Activated T-helper 17 cell treated with anti-CD3 and anti-CD28 coated beads, Interleukin-2, amount 50 U/mL, for 72 hours (primary cell): ENCODE results near the gene TAAR5. TPM values are rescaled to one million over a fixed set of nuclear protein-coding genes. Genes with fewer than 3 reads are reported as not detected.
"Not testable (repeated sequence)": the region's sequence is repeated elsewhere in the genome, so short reads cannot be mapped to it uniquely, and the experiment has no call there.

ENCODE experiments used
- ATAC-seq: fragments of 150-1000 bp; cut with Tn5 transposase; replicated peaks from 2 replicates; pipeline ENCODE4 v1.10.0; 2021; ENCODE audit warnings: mild to moderate bottlenecking, moderate library complexity
- H3K27ac Mint-ChIP-seq: one replicate; pipeline ENCODE4 v1.8.0; 2022; ENCODE audit warnings: mixed read lengths
- H3K27me3 Mint-ChIP-seq: one replicate; pipeline ENCODE4 v1.8.0; 2022; ENCODE audit warnings: mixed read lengths
- H3K36me3 Mint-ChIP-seq: one replicate; pipeline ENCODE4 v1.8.0; 2022; ENCODE audit warnings: low read depth, mild to moderate bottlenecking, mixed read lengths
- H3K4me1 Mint-ChIP-seq: one replicate; pipeline ENCODE4 v1.8.0; 2022; ENCODE audit warnings: mixed read lengths
- H3K4me3 Mint-ChIP-seq: one replicate; pipeline ENCODE4 v1.8.0; 2022; ENCODE audit warnings: mild to moderate bottlenecking, mixed read lengths
- H3K9me3 Mint-ChIP-seq: one replicate; pipeline ENCODE4 v1.8.0; 2022; ENCODE audit warnings: mixed read lengths
- total RNA-seq, 2 donors: library from RNA; stranded (reverse); gene quantifications; one replicate each; pipeline ENCODE4 v1.2.3, GENCODE V29; 2022

TAAR5 gene
- total RNA-seq, result not detected

DNA sequence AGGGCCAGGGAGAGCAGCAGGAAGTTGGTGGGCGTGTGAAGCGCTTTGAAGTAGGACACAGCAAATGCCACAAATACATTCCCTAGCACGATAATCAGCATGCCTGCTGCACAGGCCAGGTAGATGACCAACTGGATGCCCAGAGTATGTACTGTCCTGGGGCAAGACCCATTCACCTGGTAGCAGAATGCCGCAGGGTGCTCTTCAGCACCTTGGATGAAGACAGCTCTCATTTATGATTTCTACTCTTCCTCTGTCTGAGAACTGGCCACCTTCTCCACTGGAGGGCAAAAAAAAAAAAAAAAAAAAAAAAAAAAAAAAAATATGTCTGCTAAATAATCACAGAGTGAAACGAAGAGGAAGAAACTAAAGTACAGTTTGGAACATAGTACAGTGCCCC, at the start of gene TAAR5:
TSS of gene TAAR5 (minus strand) at position 288 of the 400 bp plus-strand sequence. CDS start at position 233, 55 bp downstream.
- no peak for ATAC-seq
- H3K4me3 Mint-ChIP-seq, result no peak within 1 kb of the TSS
- H3K27ac Mint-ChIP-seq, result no peak within 1 kb of the TSS
- H3K9me3 Mint-ChIP-seq, result no peaks in the 10 kb centered on the region
- H3K4me1 Mint-ChIP-seq, result no peaks in the 10 kb centered on the region
- H3K36me3 Mint-ChIP-seq, result no peaks in the 10 kb centered on the region
- peaks cover 30% of the 10 kb centered on the region for H3K27me3 Mint-ChIP-seq

GRCh38 chr6:132637135-132637534, 47.6 kb upstream of the TAAR5 start:
- not testable (repeated sequence) for H3K9me3 Mint-ChIP-seq, H3K27ac Mint-ChIP-seq, H3K4me1 Mint-ChIP-seq, H3K36me3 Mint-ChIP-seq, ATAC-seq, H3K4me3 Mint-ChIP-seq
- H3K27me3 Mint-ChIP-seq, result peaks cover 40% of the 10 kb centered on the region

GRCh38 chr6:132635906-132636305, 46.4 kb upstream of the TAAR5 start:
- H3K27ac Mint-ChIP-seq, H3K9me3 Mint-ChIP-seq, H3K4me3 Mint-ChIP-seq, H3K36me3 Mint-ChIP-seq, H3K4me1 Mint-ChIP-seq, ATAC-seq: not testable (repeated sequence)
- H3K27me3 Mint-ChIP-seq, result peaks cover 44% of the 10 kb centered on the region

DNA sequence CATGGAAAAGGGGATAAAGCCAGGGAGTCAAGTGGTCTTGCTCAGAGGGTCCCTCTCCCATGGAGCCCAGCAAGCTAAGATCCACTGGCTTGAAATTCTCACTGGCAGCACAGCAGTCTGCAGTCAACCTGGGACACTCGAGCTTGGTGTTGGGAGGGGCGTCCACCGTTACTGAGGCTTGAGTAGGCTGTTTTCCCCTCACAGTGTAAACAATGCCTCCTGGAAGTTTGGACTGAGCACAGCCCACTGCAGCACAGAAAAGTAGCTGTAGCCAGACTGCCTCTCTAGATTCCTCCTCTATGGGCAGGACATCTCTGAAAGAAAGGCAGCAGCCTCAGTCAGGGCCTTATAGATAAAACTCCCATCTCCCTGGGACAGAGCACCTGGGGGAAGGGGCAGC, 45.7 kb upstream of the TAAR5 start:
- peaks cover 48% of the 10 kb centered on the region for H3K27me3 Mint-ChIP-seq
- H3K36me3 Mint-ChIP-seq, ATAC-seq, H3K4me3 Mint-ChIP-seq, H3K27ac Mint-ChIP-seq, H3K9me3 Mint-ChIP-seq, H3K4me1 Mint-ChIP-seq: not testable (repeated sequence)

GRCh38 chr6:132634796-132635195, 45.3 kb upstream of the TAAR5 start:
- Mint-ChIP-seq H3K36me3 (no peaks in the 10 kb centered on the region), H3K9me3 (no peaks in the 10 kb centered on the region), H3K27me3 (peaks cover 48% of the 10 kb centered on the region), H3K4me3 (no peak overlapping the region), H3K27ac (no peak overlapping the region), H3K4me1 (no peaks in the 10 kb centered on the region)
- ATAC-seq, result no peak

DNA sequence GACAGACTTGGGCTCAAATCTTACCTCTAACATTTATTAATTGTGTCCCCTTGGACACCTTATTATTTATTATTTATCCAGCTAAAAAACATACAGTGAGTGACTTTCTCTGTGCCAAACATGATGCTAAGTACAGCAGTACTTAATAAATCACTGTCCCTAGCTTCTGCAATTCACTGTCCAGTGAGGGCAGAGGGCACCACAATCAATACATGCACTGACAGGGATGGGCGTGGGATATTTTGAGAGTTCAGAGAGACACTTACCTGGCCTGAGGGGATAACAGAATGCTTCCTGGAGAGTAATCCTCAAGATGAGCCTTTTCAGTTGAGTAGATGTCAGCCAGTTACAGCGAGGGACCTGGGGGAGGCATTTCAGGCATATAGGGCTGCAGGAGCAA, 43.8 kb upstream of the TAAR5 start:
- no peak overlapping the region for H3K27ac Mint-ChIP-seq
- H3K4me1 Mint-ChIP-seq, result no peaks in the 10 kb centered on the region

DNA sequence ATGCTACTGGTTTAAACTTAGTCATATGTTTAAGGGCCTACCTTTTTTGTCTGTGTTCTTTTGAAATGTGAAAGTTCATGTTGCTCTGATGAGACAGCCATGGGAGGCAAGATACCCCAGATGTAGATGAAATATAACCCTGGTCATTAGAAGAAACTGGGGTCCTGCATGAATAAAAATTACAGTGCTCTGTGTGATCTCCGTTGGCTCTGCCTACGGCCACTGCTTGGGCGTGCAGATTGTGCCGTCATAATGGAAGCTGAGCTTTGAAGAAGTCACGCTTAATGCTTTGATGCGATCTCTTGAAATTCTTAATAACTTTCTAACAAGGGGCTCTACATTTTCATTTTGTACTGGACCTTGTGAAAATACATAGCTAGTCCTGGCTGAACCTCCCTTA, 34.6 kb upstream of the TAAR5 start, which contains the start of gene TAAR2:
TSS of gene TAAR2 (minus strand) at position 101 of the 400 bp plus-strand sequence. CDS start at position 101, 0 bp downstream.
- peaks cover 19% of the 10 kb centered on the region for H3K27me3 Mint-ChIP-seq
- ATAC-seq, result no peak
- H3K36me3 Mint-ChIP-seq, result no peaks in the 10 kb centered on the region
- no peak within 1 kb of the TSS for H3K4me3 Mint-ChIP-seq
- no peak within 1 kb of the TSS for H3K27ac Mint-ChIP-seq
- no peaks in the 10 kb centered on the region for H3K4me1 Mint-ChIP-seq
- H3K9me3 Mint-ChIP-seq, result no peaks in the 10 kb centered on the region

More for the DNA sequence above, 43.8 kb upstream of the TAAR5 start:
- ATAC-seq, result no peak
- Mint-ChIP-seq H3K36me3 (no peaks in the 10 kb centered on the region), H3K27me3 (peaks cover 48% of the 10 kb centered on the region), H3K4me3 (no peak overlapping the region), H3K9me3 (peaks cover 5% of the 10 kb centered on the region)

DNA sequence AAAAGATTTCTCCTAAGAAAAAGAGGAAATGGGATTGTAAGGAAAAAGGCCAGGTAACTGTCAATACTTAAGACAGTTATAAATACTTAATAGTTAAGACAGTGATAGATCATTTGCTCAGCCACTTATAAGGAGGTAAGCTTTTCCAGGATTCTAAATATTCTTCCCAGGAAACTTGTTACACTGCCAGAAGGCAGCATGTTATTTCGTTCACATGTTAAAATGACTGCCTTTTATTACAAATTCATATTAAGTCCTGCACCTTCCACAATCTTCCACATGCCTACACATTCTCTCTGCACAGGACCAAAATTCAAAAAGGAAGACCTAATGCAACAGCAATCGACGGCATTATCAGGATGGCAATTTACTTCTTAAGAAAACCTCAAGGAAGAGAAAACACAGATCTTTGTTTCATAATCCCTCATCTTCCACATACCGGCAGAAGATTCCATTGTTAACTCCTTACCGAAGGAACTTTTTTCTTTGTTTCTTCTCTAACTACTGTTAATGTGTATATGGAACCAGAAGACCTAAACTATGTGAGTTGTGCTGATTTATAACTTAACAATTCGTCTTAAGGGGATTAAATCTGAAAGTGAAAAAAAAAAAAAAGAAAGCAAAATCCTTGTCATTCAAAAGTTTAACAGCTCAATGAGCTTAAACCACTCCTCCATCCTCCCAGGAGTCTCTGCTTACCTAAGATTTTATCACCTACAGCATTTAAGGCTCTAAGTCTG, 33.7 kb upstream of the TAAR5 start:
- H3K27ac Mint-ChIP-seq, result no peak overlapping the region
- ATAC-seq, result no peak
- H3K9me3 Mint-ChIP-seq, result no peaks in the 10 kb centered on the region
- no peaks in the 10 kb centered on the region for H3K36me3 Mint-ChIP-seq
- peaks cover 18% of the 10 kb centered on the region for H3K27me3 Mint-ChIP-seq
- H3K4me3 Mint-ChIP-seq, result no peak overlapping the region
- no peaks in the 10 kb centered on the region for H3K4me1 Mint-ChIP-seq

GRCh38 chr6:132616677-132617076, 27.1 kb upstream of the TAAR5 start:
- no peak overlapping the region for H3K27ac Mint-ChIP-seq
- ATAC-seq, result no peak
- peaks cover 6% of the 10 kb centered on the region for H3K4me1 Mint-ChIP-seq

DNA sequence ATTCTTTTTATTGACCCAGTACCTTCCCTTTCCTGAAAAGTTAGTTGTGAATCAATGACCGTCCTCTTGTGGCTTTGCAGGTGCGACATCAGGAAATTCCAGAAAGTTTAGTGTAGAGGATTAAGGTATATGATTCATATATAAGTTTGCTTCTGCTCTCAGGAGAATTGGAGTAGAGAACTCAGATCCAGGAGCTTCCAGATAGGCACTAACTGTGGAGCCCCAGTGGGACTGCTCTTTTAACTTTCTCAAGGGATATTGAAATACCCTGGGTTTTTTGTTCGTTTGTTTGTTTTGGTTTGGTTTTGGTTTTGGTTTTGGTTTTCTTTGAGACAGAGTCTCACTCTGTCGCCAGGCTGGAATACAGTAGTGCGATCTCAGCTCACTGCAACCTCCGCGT, 25.0 kb upstream of the TAAR5 start:
- Mint-ChIP-seq H3K27me3 (peaks cover 6% of the 10 kb centered on the region), H3K4me3 (peak overlapping the region; percentile 53), H3K27ac (no peak overlapping the region), H3K9me3 (no peaks in the 10 kb centered on the region), H3K36me3 (no peaks in the 10 kb centered on the region), H3K4me1 (peaks cover 6% of the 10 kb centered on the region)
- no peak for ATAC-seq

More at GRCh38 chr6:132616677-132617076, 27.1 kb upstream of the TAAR5 start:
- Mint-ChIP-seq H3K4me3 (no peak overlapping the region), H3K27me3 (peaks cover 9% of the 10 kb centered on the region), H3K36me3 (no peaks in the 10 kb centered on the region), H3K9me3 (no peaks in the 10 kb centered on the region)

DNA sequence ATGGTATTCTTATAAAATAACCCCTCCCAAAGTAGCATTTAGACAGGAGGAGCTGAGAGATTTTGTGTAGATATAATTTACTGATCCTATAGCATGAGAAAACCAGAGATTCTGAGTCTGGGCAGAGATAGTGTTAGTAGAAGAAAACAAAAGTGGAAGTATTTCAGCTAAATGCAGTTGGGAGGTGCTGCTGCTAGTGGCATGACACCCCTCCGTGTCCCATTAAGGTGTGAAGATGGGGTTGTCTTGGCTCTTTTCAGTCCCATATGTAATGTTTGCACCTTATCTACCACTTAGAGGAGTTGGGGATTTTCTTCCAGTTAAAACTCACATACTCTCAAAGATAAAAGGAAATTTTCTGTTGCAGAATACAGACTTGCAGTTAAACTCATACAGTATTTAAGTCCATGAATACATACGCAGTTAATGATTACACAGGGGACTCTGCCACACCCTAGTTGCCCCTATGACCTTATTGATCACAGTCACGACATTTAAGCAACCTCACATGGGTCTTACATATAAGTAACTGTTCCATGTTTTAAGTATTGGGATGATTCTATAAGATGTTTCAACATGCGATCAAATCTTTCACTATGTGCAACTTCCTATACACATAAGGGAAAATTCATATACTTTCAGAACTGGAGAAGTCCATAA, 23.0 kb upstream of the TAAR5 start:
- no peaks in the 10 kb centered on the region for H3K9me3 Mint-ChIP-seq
- H3K4me3 Mint-ChIP-seq, result no peak overlapping the region
- H3K36me3 Mint-ChIP-seq, result no peaks in the 10 kb centered on the region
- H3K27ac Mint-ChIP-seq, result no peak overlapping the region
- ATAC-seq, result no peak
- peaks cover 4% of the 10 kb centered on the region for H3K27me3 Mint-ChIP-seq
- peaks cover 6% of the 10 kb centered on the region for H3K4me1 Mint-ChIP-seq

DNA sequence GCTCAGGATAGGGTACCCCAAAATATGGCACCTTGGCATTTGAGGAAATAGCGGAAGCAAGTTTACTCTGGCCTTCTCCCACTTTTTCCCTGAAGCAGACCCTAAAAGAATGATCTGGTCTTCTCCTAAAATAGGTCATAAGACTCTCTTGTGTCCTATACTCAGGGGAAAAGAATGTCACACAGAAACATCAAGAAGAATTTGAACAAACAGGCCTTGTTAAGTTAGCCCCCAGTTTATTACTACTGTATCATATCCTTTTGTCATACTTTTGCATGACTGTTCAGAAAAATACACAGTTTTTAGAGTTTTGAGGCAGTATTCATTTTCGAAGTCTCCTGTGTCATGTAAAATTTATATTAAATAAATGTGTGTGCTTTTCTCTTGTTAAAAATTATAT, 22.1 kb upstream of the TAAR5 start:
- H3K4me1 Mint-ChIP-seq, result peaks cover 6% of the 10 kb centered on the region
- no peak overlapping the region for H3K27ac Mint-ChIP-seq
- H3K36me3 Mint-ChIP-seq, result no peaks in the 10 kb centered on the region
- H3K4me3 Mint-ChIP-seq, result no peak overlapping the region
- no peaks in the 10 kb centered on the region for H3K9me3 Mint-ChIP-seq
- peaks cover 4% of the 10 kb centered on the region for H3K27me3 Mint-ChIP-seq
- no peak for ATAC-seq

- no peaks in the 10 kb centered on the region for H3K9me3 Mint-ChIP-seq
- no peak overlapping the region for H3K4me3 Mint-ChIP-seq
- no peaks in the 10 kb centered on the region for H3K36me3 Mint-ChIP-seq
- H3K27me3 Mint-ChIP-seq, result peaks cover 7% of the 10 kb centered on the region
- H3K4me1 Mint-ChIP-seq, result peaks cover 5% of the 10 kb centered on the region
- no peak overlapping the region for H3K27ac Mint-ChIP-seq
- no peak for ATAC-seq
These were observed 18.1 kb upstream of the TAAR5 start for GRCh38 chr6:132607544-132608233.

DNA sequence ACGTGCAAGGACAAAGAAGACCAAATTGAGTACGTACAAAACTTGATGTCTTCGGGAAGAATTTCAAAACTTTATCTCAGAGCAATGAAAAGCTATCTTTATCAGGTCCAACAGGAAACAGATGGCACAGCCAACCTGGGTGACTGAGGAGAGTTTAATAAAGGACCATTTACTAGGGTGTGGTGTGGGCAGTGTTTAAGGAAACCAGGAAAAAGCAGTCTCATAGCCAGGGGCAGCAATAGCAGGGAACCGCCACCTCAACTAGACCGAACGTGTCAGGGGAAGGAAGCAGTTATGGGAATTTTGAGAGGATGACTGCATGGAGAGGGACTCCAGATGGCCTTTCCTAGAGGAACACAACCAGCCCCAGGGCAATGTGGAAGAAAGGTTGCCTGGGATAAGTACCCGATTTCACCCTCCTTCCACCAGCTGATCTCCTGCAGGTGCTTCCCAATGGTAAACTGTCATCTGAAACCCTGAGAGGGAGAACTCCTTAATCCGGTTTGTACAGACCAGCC, 15.2 kb upstream of the TAAR5 start:
- Mint-ChIP-seq H3K9me3 (no peaks in the 10 kb centered on the region), H3K27ac (no peak overlapping the region), H3K36me3 (no peaks in the 10 kb centered on the region), H3K4me3 (no peak overlapping the region), H3K27me3 (peaks cover 9% of the 10 kb centered on the region), H3K4me1 (no peaks in the 10 kb centered on the region)
- no peak for ATAC-seq
